ENCODE measurements around the gene IL1B. TPM values are rescaled to one million over a fixed set of nuclear protein-coding genes. Genes with fewer than 3 reads are reported as not detected.

IL1B gene
- total RNA-seq: 199 and 298 TPM in 2 replicates

GRCh38 chr2:112836695-112837117 is at the start of gene IL1B:
Gene IL1B (minus strand): TSS chr2:112836779. CDS start chr2:112836229, 550 bp downstream.

GRCh38 chr2:112784199-112785189 is 52.1 kb downstream of the IL1B start, which contains the start of gene IL1A:
Gene IL1A (minus strand): TSS chr2:112784493. CDS start chr2:112783770, 723 bp downstream.

Other genes starting within 250 kb of the IL1B start
- gene SLC20A1, start 190.8 kb downstream of the IL1B start, total RNA-seq: 87.7 and 102 TPM in 2 replicates
- gene NT5DC4, start 115.8 kb downstream of the IL1B start, total RNA-seq: not detected in 2 replicates
- 11.3 and 21.2 TPM in 2 replicates for gene CKAP2L, start 72.2 kb downstream of the IL1B start, total RNA-seq
- gene IL1A, start 52.3 kb downstream of the IL1B start, total RNA-seq: 305 and 483 TPM in 2 replicates
- gene IL37, start 74.4 kb upstream of the IL1B start, total RNA-seq: not detected in 2 replicates
- gene IL36G, start 141.2 kb upstream of the IL1B start, total RNA-seq: 5.0 and 9.3 TPM in 2 replicates
- gene IL36A, start 168.7 kb upstream of the IL1B start, total RNA-seq: not detected in 2 replicates
- gene IL36B, start 216.1 kb upstream of the IL1B start, total RNA-seq: not detected in 2 replicates
- gene IL36RN, start 222.4 kb upstream of the IL1B start, total RNA-seq: 0.15 and 1.0 TPM in 2 replicates
- 0.08 and 1.3 TPM in 2 replicates for gene IL1F10, start 231.2 kb upstream of the IL1B start, total RNA-seq

Data from hair follicular keratinocyte (primary cell).